Hepatocyte (in vitro differentiated cells): ENCODE measurements around the gene WDR70. TPM values are rescaled to one million over a fixed set of nuclear protein-coding genes. Genes with fewer than 3 reads are reported as not detected.
"Not testable (repeated sequence)": the region's sequence is repeated elsewhere in the genome, so short reads cannot be mapped to it uniquely, and the experiment has no call there.

Experiments used
- DNase-seq: peaks from one replicate; pipeline ENCODE4 v3.0.0-alpha.2; 2016; ENCODE audit warnings: low spot score
- H2AFZ ChIP-seq: fragments of 200-600 bp; sonication (generic); 2 replicates; pipeline ENCODE4 v1.6.0; 2016; ENCODE audit warnings: antibody characterized with exemption, mild to moderate bottlenecking
- H3K27ac ChIP-seq: fragments of 200-600 bp; sonication (generic); 2 replicates; pipeline ENCODE4 v1.5.1; 2016; ENCODE audit warnings: mild to moderate bottlenecking
- H3K27me3 ChIP-seq: fragments of 200-600 bp; sonication (generic); 2 replicates; pipeline ENCODE4 v1.6.1; 2016
- H3K36me3 ChIP-seq: fragments of 200-600 bp; sonication (generic); replicated peaks from 2 replicates; pipeline ENCODE4 v1.5.1; 2016; ENCODE audit warnings: low read depth; ENCODE audit not compliant: insufficient read depth
- H3K4me1 ChIP-seq: fragments of 200-600 bp; sonication (generic); 2 replicates; pipeline ENCODE4 v1.5.1; 2016; ENCODE audit warnings: mild to moderate bottlenecking, moderate library complexity; ENCODE audit not compliant: insufficient read depth
- H3K4me2 ChIP-seq: fragments of 200-600 bp; sonication (generic); 2 replicates; pipeline ENCODE4 v1.6.0; 2016
- H3K4me3 ChIP-seq: fragments of 200-600 bp; sonication (generic); 2 replicates; pipeline ENCODE4 v1.5.1; 2016; ENCODE audit warnings: mild to moderate bottlenecking
- H3K79me2 ChIP-seq: fragments of 200-600 bp; sonication (generic); 2 replicates; pipeline ENCODE4 v1.6.0; 2017; ENCODE audit warnings: mild to moderate bottlenecking
- H3K9me2 ChIP-seq: fragments of 200-600 bp; sonication (generic); replicated peaks from 2 replicates; pipeline ENCODE4 v1.6.0; 2017; ENCODE audit warnings: mild to moderate bottlenecking; ENCODE audit not compliant: insufficient read depth
- H3K9me3 ChIP-seq: fragments of 200-600 bp; sonication (generic); 2 replicates; pipeline ENCODE4 v1.5.1; 2016; ENCODE audit warnings: low read depth, mild to moderate bottlenecking
- H4K20me1 ChIP-seq: fragments of 200-600 bp; sonication (generic); 2 replicates; pipeline ENCODE4 v1.6.0; 2016; ENCODE audit warnings: mild to moderate bottlenecking; ENCODE audit not compliant: insufficient read depth, poor library complexity, severe bottlenecking
- EZH2 ChIP-seq: fragments of 200-600 bp; sonication (generic); IDR thresholded peaks from 2 replicates; pipeline ENCODE4 v1.6.1; 2016; ENCODE audit warnings: antibody characterized with exemption, mild to moderate bottlenecking, borderline replicate concordance
- EZH2phosphoT487 ChIP-seq: fragments of 200-600 bp; sonication (generic); IDR thresholded peaks from one replicate; pipeline ENCODE4 v1.6.1; 2018; ENCODE audit warnings: antibody characterized with exemption, mild to moderate bottlenecking, low read depth, moderate library complexity; ENCODE audit not compliant: unreplicated experiment, severe bottlenecking
- whole genome bisulfite sequencing: methylation state at CpG from one replicate; pipeline ENCODE4 v1.1.6; 2016; ENCODE audit warnings: low lambda C conversion rate; ENCODE audit errors: missing lambda C conversion rate; 5-methylcytosine and 5-hydroxymethylcytosine counted together
- polyA plus RNA-seq: library from polyadenylated mRNA; unstranded; fragments of >200 nt; fragmentation: Nextera tagmentation; extraction: Ambion mirVana; gene quantifications from 2 replicates; pipeline ENCODE4 v1.2.1, GENCODE V29; 2016
- total RNA-seq: library from RNA; depleted of rRNA; stranded (reverse); fragments of >200 nt; gene quantifications from 2 replicates; pipeline ENCODE4 v1.2.3, GENCODE V29; 2014
- TF ChIP-seq, protein P1 (sequence below): fragments of 200-600 bp; sonication (generic); IDR thresholded peaks from 2 replicates; pipeline ENCODE4 v1.5.1; 2016; ENCODE audit warnings: antibody characterized with exemption, mild to moderate bottlenecking; ENCODE audit not compliant: poor library complexity

WDR70 gene
- total and polyA plus RNA-seq, 2 experiments from 2014 or later: 22.3 to 37.0 TPM

DNA sequence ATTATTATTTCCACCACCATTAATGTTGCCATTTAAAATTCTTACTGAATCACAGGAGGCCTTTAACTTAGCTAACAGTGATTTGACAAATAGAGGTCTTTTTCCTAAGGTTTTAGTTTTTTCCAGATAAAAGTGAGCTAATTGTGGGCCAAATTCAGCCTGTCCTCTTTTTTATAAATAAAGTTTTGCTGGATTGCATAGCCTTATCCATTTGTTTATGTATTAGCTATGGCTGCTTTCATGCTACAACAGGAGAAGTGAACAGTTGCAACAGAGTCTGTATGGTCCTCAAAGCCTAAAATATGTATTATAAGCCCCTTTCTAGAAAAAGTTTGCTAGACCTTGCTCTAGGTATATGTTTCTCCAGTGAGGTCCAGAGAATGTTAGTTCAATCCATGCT is 288.3 kb downstream of the WDR70 start:
- Histone ChIP-seq H2AFZ (no peak overlapping the region), H3K9me3 (no peaks in the 10 kb centered on the region), H3K27ac (peak overlapping the region; percentile 64), H3K4me2 (no peak overlapping the region), H3K27me3 (no peaks in the 10 kb centered on the region), H3K79me2 (no peaks in the 10 kb centered on the region), H3K4me1 (peaks cover 19% of the 10 kb centered on the region), H4K20me1 (no peaks in the 10 kb centered on the region), H3K9me2 (no peaks in the 10 kb centered on the region), H3K4me3 (no peak overlapping the region), H3K36me3 (no peaks in the 10 kb centered on the region)
- no peak for DNase-seq
- TF ChIP-seq EZH2: no peak
- TF ChIP-seq, protein P1, sequence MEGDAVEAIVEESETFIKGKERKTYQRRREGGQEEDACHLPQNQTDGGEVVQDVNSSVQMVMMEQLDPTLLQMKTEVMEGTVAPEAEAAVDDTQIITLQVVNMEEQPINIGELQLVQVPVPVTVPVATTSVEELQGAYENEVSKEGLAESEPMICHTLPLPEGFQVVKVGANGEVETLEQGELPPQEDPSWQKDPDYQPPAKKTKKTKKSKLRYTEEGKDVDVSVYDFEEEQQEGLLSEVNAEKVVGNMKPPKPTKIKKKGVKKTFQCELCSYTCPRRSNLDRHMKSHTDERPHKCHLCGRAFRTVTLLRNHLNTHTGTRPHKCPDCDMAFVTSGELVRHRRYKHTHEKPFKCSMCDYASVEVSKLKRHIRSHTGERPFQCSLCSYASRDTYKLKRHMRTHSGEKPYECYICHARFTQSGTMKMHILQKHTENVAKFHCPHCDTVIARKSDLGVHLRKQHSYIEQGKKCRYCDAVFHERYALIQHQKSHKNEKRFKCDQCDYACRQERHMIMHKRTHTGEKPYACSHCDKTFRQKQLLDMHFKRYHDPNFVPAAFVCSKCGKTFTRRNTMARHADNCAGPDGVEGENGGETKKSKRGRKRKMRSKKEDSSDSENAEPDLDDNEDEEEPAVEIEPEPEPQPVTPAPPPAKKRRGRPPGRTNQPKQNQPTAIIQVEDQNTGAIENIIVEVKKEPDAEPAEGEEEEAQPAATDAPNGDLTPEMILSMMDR: no peak
- TF ChIP-seq EZH2phosphoT487: no peak

DNA sequence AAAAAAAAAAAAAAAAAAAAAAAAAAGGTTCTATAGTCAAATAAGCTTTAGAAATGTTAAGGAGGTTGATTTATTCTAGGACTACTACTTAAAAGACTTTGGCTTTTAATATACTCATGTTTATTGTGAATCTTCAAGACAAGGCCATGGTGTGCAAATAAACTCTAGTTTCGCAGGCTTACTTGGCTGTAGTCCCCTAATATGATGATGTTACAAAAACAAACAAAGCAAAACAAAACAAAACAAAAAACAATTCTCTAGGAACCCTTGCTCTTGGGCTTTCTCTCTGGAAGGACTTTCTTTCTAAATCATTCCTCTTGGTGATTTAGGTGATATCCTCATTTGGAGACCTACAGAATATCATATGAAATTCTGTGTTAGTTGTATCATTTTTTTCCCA is 288.7 kb downstream of the WDR70 start:
- Histone ChIP-seq H3K27ac (peak overlapping the region; percentile 64), H4K20me1 (no peaks in the 10 kb centered on the region), H3K9me2 (no peaks in the 10 kb centered on the region), H3K27me3 (no peaks in the 10 kb centered on the region), H2AFZ (no peak overlapping the region), H3K4me2 (peak overlapping the region; percentile 25), H3K9me3 (no peaks in the 10 kb centered on the region), H3K4me1 (peaks cover 16% of the 10 kb centered on the region), H3K79me2 (no peaks in the 10 kb centered on the region), H3K36me3 (no peaks in the 10 kb centered on the region), H3K4me3 (no peak overlapping the region)
- DNase-seq: no peak
- TF ChIP-seq, protein P1: no peak
- TF ChIP-seq EZH2phosphoT487: no peak
- no peak for TF ChIP-seq EZH2
- WGBS: 88% methylated on average over 1 of the region's 1 CpG

DNA sequence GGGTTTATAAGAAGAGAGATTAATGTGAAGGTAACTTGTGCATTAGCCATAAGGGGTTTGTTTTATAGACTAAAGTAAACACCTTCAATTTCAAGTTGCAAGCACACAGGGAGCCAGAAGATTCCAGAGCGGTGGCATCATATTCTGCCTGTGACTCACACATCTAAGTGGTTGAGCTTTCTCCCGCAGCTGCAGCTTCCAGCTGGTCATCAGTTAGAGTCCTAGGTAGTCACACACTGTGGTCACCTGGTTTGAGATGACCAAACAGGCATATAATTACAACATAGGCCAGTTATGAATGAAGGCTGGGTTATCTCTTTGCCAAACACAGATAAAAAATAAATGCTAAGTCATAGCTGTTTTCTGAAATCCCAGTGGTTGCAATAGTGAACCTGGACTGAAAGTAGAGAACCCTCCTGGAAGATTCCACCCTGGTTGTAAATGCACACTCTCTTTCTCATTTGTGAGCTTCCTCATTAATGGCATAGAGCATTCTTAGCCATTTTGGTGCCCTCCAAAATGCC is 289.5 kb downstream of the WDR70 start:
- Histone ChIP-seq H2AFZ (no peak overlapping the region), H3K9me3 (no peaks in the 10 kb centered on the region), H3K27ac (peak overlapping the region; percentile 70), H3K27me3 (no peaks in the 10 kb centered on the region), H3K36me3 (no peaks in the 10 kb centered on the region), H3K79me2 (no peaks in the 10 kb centered on the region), H3K4me3 (no peak overlapping the region), H4K20me1 (no peaks in the 10 kb centered on the region), H3K9me2 (no peaks in the 10 kb centered on the region), H3K4me1 (peaks cover 11% of the 10 kb centered on the region), H3K4me2 (peak overlapping the region; percentile 25)
- TF ChIP-seq EZH2 (no peak), EZH2phosphoT487 (no peak)
- TF ChIP-seq, protein P1: no peak
- 18% methylated on average over 2 of the region's 2 CpGs for WGBS
- DNase-seq: peak; percentile 88

DNA sequence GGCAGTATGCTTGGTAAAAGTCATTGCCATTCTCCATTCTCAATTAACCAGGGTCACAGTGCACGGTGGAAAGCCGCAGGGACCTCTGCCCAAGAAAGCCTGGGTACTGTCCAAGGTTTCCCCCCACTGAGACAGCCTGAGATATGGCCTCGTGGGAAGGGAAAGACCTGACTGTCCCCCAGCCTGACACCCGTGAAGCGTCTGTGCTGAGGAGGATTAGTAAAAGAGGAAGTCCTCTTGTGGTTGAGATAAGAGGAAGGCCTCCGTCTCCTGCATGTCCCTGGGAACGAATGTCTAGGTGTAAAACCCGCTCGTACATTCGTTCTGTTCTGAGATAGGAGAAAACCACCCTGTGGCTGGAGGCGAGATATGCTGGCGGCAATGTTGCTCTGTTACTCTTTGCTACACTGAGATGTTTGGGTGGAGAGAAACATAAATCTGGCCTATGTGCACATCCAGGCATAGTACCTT is 293.0 kb downstream of the WDR70 start:
- DNase-seq, H2AFZ ChIP-seq, H3K79me2 ChIP-seq, H3K4me2 ChIP-seq, H3K9me3 ChIP-seq, H3K36me3 ChIP-seq, H4K20me1 ChIP-seq, H3K9me2 ChIP-seq, H3K4me3 ChIP-seq, H3K27me3 ChIP-seq: not testable (repeated sequence)
- Histone ChIP-seq H3K4me1 (peaks cover 11% of the 10 kb centered on the region), H3K27ac (peak overlapping the region; percentile 20)
- 37% methylated on average over 12 of the region's 12 CpGs for WGBS

DNA sequence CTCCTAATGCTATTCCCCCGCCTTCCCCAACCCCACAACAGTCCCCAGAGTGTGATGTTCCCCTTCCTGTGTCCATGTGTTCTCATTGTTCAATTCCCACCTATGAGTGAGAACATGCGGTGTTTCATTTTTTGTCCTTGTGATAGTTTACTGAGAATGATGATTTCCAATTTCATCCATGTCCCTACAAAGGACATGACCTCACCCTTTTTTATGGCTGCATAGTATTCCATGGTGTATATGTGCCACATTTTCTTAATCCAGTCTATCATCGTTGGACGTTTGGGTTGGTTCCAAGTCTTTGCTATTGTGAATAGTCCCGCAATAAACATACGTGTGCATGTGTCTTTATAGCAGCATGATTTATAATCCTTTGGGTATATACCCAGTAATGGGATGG is 295.2 kb downstream of the WDR70 start:
- WGBS: 86% methylated on average over 6 of the region's 6 CpGs

DNA sequence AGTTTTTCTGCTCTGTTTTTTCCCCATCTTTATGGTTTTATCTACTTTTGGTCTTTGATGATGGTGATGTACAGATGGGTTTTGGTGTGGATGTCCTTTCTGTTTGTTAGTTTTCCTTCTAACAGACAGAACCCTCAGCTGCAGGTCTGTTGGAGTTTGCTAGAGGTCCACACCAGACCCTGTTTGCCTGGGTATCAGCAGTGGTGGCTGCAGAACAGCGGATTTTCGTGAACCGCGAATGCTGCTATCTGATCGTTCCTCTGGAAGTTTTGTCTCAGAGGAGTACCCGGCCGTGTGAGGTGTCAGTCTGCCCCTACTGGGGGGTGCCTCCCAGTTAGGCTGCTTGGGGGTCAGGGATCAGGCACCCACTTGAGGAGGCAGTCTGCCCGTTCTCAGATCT is 300.2 kb downstream of the WDR70 start:
- H4K20me1 ChIP-seq, H3K79me2 ChIP-seq, H3K36me3 ChIP-seq, H3K9me3 ChIP-seq, H3K4me1 ChIP-seq, H3K4me3 ChIP-seq, H2AFZ ChIP-seq, DNase-seq, H3K27me3 ChIP-seq, H3K27ac ChIP-seq, H3K9me2 ChIP-seq, H3K4me2 ChIP-seq: not testable (repeated sequence)
- 97% methylated on average over 8 of the region's 8 CpGs for WGBS

More for the DNA sequence above, 295.2 kb downstream of the WDR70 start:
- H3K27ac ChIP-seq, H3K27me3 ChIP-seq, H3K9me2 ChIP-seq, H2AFZ ChIP-seq, DNase-seq, H3K4me2 ChIP-seq, H3K4me3 ChIP-seq, H4K20me1 ChIP-seq, H3K36me3 ChIP-seq, H3K9me3 ChIP-seq, H3K4me1 ChIP-seq, H3K79me2 ChIP-seq: not testable (repeated sequence)
